GM12872 (cell line): ENCODE data around the gene SOX2.

ENCODE experiments used
- CTCF ChIP-seq: IDR thresholded peaks from 3 replicates; pipeline ENCODE4 v1.5.1; 2011; ENCODE audit warnings: low read depth, mild to moderate bottlenecking, low read length, moderate library complexity; ENCODE audit not compliant: insufficient read depth

The SOX2 gene

GRCh38 chr3:181713676-181714612 lies 2.2 kb downstream of the SOX2 start:
- no peak for TF ChIP-seq CTCF

GRCh38 chr3:181715571-181716340 lies 4.0 kb downstream of the SOX2 start:
- TF ChIP-seq CTCF, result no peak

- TF ChIP-seq CTCF, result no peak
These were observed 5.2 kb downstream of the SOX2 start for GRCh38 chr3:181716966-181717365.

- TF ChIP-seq CTCF, result no peak
These were observed 5.9 kb downstream of the SOX2 start for GRCh38 chr3:181717549-181718171.

- TF ChIP-seq CTCF, result no peak
These were observed 6.6 kb downstream of the SOX2 start for GRCh38 chr3:181718369-181718768.

DNA sequence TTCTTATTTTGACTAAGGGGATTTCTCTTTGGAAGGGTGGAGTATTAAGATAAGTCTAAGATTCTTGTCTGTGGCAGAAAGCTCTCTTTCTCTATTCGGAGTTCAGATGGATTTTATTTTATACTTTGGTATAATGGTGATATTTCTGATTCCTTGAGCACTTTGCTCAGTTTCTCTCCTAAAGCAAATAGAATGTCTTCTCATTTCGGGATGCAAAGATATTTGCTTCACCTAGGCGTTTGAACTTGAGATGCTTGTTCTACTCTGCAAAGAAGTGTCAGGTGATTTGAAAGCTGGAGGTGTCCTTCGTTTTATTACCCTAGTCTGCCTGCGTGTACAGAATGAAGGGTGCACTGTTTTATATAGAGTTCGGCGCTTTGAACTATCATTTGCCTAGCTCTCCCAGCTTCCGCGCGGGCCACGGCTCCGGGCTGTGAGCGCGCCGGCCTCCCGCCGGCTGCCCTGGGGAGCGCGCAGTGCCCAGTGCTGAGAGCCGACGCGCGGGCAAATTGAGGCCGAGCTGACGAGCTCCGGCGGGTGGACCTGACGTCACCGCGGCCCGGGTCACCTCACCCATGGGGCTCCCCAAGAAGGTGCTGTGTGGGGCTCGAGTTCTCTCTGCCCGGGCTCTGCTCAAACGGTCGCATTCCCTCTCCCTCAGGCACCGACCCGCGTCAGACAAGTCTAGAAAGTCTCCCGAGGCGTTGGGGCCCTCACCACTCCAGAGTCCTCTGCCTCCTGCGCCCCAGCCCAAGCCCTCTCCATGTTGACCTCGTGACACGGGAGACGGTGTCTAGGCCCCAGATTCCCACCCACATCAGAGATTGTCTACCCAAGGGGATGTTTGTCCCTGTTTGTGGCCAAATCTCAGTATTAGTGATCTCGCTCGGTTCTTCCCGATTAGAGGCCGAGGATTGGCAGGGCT lies 7.5 kb downstream of the SOX2 start:
- no peak for TF ChIP-seq CTCF
